Peyer's patch (tissue), 4 donors: ENCODE data around the gene AFDN. TPM values are rescaled to one million over a fixed set of nuclear protein-coding genes. Genes with fewer than 3 reads are reported as not detected.

Experiments used
- DNase-seq, 3 donors: peaks; one replicate each; pipeline ENCODE4 v3.0.0-alpha.2; 2017 to 2019
- H3K27ac ChIP-seq, 4 donors: fragments of 200-600 bp; sonication (generic); one replicate each; pipeline ENCODE4 v1.5.1; 2016 to 2019
- H3K27me3 ChIP-seq, 2 donors: fragments of 200-600 bp; sonication (generic); one replicate each; pipeline ENCODE4 v1.5.1; 2019
- H3K36me3 ChIP-seq, 3 donors: fragments of 200-600 bp; sonication (generic); one replicate each; pipeline ENCODE4 v1.5.1; 2016 to 2019
- H3K4me1 ChIP-seq, 4 donors: fragments of 200-600 bp; sonication (generic); one replicate each; pipeline ENCODE4 v1.5.1; 2016 to 2019
- H3K4me3 ChIP-seq, 4 donors: fragments of 200-600 bp; sonication (generic); 1 replicate in 3 of 4; 2 replicates in 1 of 4; pipeline ENCODE4 v1.5.1; 2016 to 2019; ENCODE audit warnings: mild to moderate bottlenecking in 1 of 4
- H3K9me3 ChIP-seq, 4 donors: fragments of 200-600 bp; sonication (generic); one replicate each; pipeline ENCODE4 v1.5.1; 2016 to 2019; ENCODE audit warnings: mild to moderate bottlenecking in 1 of 4
- POLR2A ChIP-seq, 2 donors: fragments of 450-650 bp; IDR thresholded peaks; one replicate each; pipeline ENCODE4 v1.5.1; 2017; ENCODE audit warnings: antibody characterized with exemption in 2 of 2, mild to moderate bottlenecking in 2 of 2, moderate library complexity in 2 of 2
- total RNA-seq, 4 donors: library from RNA; depleted of rRNA; stranded (reverse); fragments of >200 nt; gene quantifications; one replicate each; pipeline ENCODE4 v1.1.0, GENCODE V29; 2016
- TF ChIP-seq, protein P1 (sequence below), 6 experiments: fragments of 450-650 bp in 4 of 6; fragments of 200-600 bp in 2 of 6; sonication (generic) in 1 of 6; IDR thresholded peaks; one replicate each; pipeline ENCODE4 v1.5.1; 2017 to 2019; ENCODE audit warnings: antibody characterized with exemption in 6 of 6, mild to moderate bottlenecking in 3 of 6, moderate library complexity in 1 of 6

Gene AFDN
- total RNA-seq, 4 donors from 2014 or later = 265 to 326 (median 313) TPM

DNA sequence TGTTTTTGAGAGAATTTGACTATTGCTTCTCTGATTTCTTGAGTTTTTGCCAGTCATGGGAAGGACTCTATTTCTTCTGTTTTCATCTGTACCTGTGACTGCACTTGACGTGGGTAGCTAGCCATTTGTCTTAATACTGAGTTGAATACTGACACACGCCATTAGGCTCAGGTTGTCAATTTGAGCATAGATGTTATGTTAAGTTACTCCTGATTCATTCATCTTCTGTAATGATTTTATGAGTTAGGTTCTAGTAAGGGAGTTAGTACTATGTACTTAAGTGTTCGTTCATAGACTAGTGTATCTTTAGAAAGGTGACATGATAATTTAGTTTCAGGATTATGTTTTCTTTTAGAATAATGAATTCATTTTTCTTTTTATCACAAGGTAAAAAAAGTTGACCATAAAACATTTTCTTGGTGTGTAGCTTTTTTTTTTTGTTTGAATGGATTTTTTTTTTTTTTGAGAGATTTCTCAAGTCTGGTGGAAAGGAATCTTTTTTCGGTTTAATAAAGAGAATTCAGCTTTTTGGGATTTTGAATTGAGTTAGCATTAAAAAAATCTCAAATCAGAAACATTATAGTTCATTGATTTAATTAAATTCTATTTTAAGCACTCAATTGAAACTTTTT lies 1.7 kb downstream of the AFDN start:
- H3K4me1 ChIP-seq = peaks cover 0 to 38% (median 6%) of the 10 kb centered on the region in 4 donors
- TF ChIP-seq, protein P1, sequence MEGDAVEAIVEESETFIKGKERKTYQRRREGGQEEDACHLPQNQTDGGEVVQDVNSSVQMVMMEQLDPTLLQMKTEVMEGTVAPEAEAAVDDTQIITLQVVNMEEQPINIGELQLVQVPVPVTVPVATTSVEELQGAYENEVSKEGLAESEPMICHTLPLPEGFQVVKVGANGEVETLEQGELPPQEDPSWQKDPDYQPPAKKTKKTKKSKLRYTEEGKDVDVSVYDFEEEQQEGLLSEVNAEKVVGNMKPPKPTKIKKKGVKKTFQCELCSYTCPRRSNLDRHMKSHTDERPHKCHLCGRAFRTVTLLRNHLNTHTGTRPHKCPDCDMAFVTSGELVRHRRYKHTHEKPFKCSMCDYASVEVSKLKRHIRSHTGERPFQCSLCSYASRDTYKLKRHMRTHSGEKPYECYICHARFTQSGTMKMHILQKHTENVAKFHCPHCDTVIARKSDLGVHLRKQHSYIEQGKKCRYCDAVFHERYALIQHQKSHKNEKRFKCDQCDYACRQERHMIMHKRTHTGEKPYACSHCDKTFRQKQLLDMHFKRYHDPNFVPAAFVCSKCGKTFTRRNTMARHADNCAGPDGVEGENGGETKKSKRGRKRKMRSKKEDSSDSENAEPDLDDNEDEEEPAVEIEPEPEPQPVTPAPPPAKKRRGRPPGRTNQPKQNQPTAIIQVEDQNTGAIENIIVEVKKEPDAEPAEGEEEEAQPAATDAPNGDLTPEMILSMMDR (IDR thresholded peaks at IDR 0.05) = no peak
- peak in 1 of 2 donors; percentile 24 for TF ChIP-seq POLR2A (IDR thresholded peaks at IDR 0.05)
- no peaks in the 10 kb centered on the region for H3K27me3 ChIP-seq
- no peaks in the 10 kb centered on the region for H3K9me3 ChIP-seq
- DNase-seq = no peak
- H3K36me3 ChIP-seq = no peaks in the 10 kb centered on the region
- H3K4me3 ChIP-seq = peak overlapping the region in 2 of 4 donors; percentile 63 to 91
- peak overlapping the region in 2 of 4 donors; percentile 85 to 96 for H3K27ac ChIP-seq

DNA sequence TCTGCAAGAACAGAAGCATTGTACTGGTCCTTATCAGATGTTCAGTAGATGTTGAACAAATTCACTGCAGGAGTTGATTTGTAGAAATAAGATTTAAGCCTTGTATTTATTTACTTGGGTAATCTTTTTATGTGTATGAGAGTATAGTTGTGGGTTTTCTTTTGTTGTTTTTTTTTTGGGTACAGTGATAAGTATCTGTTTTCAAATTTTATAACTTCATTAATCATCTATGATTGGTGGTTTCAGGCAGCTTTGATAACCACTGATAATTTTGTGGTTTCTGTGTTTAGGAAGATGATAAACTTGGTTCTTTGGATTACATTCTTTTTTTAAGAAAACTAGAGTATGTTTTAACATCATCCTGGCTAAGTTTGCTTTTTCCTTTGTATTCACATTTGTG lies 2.8 kb downstream of the AFDN start:
- no peak for TF ChIP-seq POLR2A (IDR thresholded peaks at IDR 0.05)
- TF ChIP-seq, protein P1 (IDR thresholded peaks at IDR 0.05) = no peak
- no peak overlapping the region for H3K27ac ChIP-seq

DNA sequence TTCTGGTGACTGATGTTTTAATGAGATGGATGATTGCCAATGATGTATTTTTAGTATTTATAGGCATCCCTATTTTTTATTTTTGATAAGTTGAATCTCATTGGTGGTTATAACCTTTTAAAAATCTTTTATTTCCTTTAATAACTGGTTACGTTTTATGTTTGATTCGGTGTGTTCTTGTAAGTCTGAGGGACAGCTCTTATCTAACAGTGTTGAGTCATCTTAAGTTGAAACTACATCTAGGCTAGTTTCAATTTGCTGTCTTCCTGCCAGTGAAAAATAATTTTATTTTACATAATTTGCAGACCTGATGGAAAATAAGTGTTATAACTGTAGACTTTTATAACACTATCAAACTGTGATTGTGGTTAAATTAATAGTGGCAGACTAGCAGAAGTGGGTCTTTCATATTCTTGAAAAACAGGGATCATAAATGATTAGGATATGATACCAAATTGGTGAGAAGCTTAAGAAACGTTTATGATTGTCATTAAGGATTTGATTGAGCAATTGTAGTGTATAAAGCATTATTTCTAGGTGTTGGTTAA lies 4.6 kb downstream of the AFDN start:
- Histone ChIP-seq H3K4me1 (peaks cover 0 to 30% (median 0%) of the 10 kb centered on the region in 4 donors), H3K27me3 (no peaks in the 10 kb centered on the region), H3K36me3 (no peaks in the 10 kb centered on the region), H3K27ac (peak overlapping the region in 2 of 4 donors; percentile 55 to 86), H3K9me3 (no peaks in the 10 kb centered on the region), H3K4me3 (no peak overlapping the region)
- TF ChIP-seq POLR2A (IDR thresholded peaks at IDR 0.05) = no peak
- TF ChIP-seq, protein P1 (IDR thresholded peaks at IDR 0.05) = no peak
- DNase-seq = no peak

More for the DNA sequence above, 2.8 kb downstream of the AFDN start:
- Histone ChIP-seq H3K27me3 (no peaks in the 10 kb centered on the region), H3K4me1 (peaks cover 0 to 40% (median 6%) of the 10 kb centered on the region in 4 donors), H3K36me3 (no peaks in the 10 kb centered on the region), H3K9me3 (no peaks in the 10 kb centered on the region), H3K4me3 (no peak overlapping the region)
- DNase-seq = no peak

DNA sequence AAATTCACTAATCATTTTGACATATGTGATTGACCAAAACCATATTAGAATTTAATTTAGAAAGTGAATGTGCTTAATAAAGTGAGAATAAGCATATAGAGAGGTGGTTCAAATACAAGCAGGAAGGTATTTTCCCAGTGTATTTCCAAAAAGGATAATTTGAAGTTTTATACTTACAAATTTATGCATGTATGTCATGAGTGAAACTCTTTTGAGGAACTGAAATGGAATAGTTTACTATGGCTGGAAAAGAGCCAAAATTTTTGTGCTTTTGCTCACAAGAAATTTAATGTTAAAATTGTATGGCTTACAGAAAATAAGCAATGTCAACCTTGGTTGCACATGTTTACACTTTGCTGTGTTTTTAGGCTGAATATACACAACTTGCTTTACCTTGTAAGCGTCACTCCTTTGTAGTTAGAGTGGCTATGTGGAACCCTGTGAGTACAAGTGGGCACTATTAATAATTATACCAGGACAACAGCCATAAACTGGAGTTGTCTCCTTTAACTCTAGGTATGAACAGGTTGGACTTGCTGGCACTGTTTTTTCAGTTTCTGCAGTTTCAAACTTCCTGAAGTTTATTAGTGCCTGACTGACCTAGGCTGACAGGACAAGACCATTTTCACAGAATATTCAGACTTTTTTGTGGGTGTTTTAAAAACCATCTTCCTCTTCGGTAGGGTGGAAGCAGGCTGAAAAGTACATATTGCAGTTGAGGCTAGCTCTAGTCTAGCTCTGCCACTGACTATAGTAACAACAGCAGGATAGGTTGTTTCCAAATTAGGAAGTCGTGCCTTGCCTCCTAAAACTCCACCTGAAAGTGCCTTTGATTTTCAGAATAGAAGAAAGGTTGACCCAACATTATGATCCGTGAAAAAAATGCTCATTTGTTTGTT lies 6.0 kb downstream of the AFDN start:
- Histone ChIP-seq H3K36me3 (no peaks in the 10 kb centered on the region), H3K27me3 (no peaks in the 10 kb centered on the region), H3K9me3 (no peaks in the 10 kb centered on the region), H3K4me1 (peaks cover 0 to 30% (median 0%) of the 10 kb centered on the region in 4 donors), H3K27ac (peak overlapping the region in 1 of 4 donors; percentile 86), H3K4me3 (peak overlapping the region in 2 of 4 donors; percentile 4 to 7)
- no peak for DNase-seq
- TF ChIP-seq POLR2A (IDR thresholded peaks at IDR 0.05) = no peak
- TF ChIP-seq, protein P1 (IDR thresholded peaks at IDR 0.05) = no peak

DNA sequence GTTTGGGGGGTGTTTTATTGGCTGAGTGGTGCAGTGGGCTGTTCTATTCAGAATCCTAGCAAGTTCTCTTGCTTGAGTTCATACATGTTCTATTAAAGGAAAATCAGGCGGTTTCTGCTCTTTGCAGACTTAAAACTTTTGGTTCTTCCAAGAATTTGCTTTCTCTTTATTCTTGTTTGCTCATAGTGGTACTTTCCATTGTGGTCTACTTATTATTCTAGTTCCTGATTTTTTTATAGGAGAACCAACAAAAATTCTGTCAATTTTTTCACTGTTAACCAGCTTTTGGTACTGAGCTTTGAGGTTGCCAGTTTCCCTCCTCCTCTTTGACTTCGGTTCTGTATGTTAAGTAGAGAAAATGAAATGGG lies 6.7 kb downstream of the AFDN start:
- TF ChIP-seq, protein P1 (IDR thresholded peaks at IDR 0.05) = no peak
- no peak for TF ChIP-seq POLR2A (IDR thresholded peaks at IDR 0.05)
- no peaks in the 10 kb centered on the region for H3K9me3 ChIP-seq
- H3K27ac ChIP-seq = peak overlapping the region in 1 of 4 donors; percentile 86
- H3K4me1 ChIP-seq = peaks cover 0 to 36% (median 0%) of the 10 kb centered on the region in 4 donors
- DNase-seq = no peak
- H3K36me3 ChIP-seq = no peaks in the 10 kb centered on the region
- H3K4me3 ChIP-seq = peak overlapping the region in 1 of 4 donors; percentile 7
- H3K27me3 ChIP-seq = no peaks in the 10 kb centered on the region
